ENCODE data around the gene SPATA31C1. TPM values are rescaled to one million over a fixed set of nuclear protein-coding genes. Genes with fewer than 3 reads are reported as not detected.
A peak's percentile ranks its signal among the peaks of the same experiment; 100 is the strongest.
"Not testable (repeated sequence)": the region's sequence is repeated elsewhere in the genome, so short reads cannot be mapped to it uniquely, and the experiment has no call there.

Gene SPATA31C1
- total RNA-seq, 1 experiment from 2014 or later = not detected

DNA sequence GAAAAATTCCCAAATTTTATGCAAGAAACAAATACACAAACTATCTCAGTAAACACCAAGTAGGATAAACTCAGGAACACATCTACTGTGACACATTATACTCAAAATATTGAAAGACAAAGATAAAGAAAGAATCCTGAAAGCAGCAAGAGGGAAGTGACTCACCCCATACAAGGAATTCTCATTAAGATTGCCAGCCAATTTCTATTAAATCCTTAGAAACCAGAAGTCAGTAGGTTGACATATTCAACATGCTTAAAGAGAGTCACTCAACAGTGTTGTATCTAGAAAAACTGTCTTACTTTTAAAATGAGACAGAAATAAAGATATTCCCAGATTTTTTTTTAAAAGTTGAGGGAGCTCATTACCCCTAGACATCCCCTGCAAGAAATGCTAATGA is 19.6 kb upstream of the SPATA31C1 start:
- Mint-ChIP-seq H3K9me3 (peaks cover 49% of the 10 kb centered on the region), H3K4me1 (no peaks in the 10 kb centered on the region), H3K36me3 (peaks cover 26% of the 10 kb centered on the region), H3K27me3 (ENCODE audit: low read depth) (peaks cover 5% of the 10 kb centered on the region), H3K27ac (no peak overlapping the region), H3K4me3 (no peak overlapping the region)
- ATAC-seq (no peak), DNase-seq (ENCODE audit: low spot score) (no peak)
- CTCF ChIA-PET = no interaction called here
- POLR2A ChIA-PET = no interaction called here
- TF ChIP-seq ZNF263 (CRISPR knock-in tag; IDR thresholded peaks at IDR 0.05; ENCODE audit: low read depth) (no peak), NR3C1 (CRISPR knock-in tag; conservative IDR thresholded peaks at IDR 0.05; ENCODE audit: low read depth) (no peak), MXD4 (CRISPR knock-in tag; IDR thresholded peaks at IDR 0.05; ENCODE audit: borderline replicate concordance) (no peak)
- TF ChIP-seq, protein P1, sequence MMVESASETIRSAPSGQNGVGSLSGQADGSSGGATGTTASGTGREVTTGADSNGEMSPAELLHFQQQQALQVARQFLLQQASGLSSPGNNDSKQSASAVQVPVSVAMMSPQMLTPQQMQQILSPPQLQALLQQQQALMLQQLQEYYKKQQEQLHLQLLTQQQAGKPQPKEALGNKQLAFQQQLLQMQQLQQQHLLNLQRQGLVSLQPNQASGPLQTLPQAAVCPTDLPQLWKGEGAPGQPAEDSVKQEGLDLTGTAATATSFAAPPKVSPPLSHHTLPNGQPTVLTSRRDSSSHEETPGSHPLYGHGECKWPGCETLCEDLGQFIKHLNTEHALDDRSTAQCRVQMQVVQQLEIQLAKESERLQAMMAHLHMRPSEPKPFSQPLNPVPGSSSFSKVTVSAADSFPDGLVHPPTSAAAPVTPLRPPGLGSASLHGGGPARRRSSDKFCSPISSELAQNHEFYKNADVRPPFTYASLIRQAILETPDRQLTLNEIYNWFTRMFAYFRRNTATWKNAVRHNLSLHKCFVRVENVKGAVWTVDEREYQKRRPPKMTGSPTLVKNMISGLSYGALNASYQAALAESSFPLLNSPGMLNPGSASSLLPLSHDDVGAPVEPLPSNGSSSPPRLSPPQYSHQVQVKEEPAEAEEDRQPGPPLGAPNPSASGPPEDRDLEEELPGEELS (CRISPR knock-in tag; IDR thresholded peaks at IDR 0.05) = no peak
- TF ChIP-seq, protein P2, sequence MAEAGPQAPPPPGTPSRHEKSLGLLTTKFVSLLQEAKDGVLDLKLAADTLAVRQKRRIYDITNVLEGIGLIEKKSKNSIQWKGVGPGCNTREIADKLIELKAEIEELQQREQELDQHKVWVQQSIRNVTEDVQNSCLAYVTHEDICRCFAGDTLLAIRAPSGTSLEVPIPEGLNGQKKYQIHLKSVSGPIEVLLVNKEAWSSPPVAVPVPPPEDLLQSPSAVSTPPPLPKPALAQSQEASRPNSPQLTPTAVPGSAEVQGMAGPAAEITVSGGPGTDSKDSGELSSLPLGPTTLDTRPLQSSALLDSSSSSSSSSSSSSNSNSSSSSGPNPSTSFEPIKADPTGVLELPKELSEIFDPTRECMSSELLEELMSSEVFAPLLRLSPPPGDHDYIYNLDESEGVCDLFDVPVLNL (CRISPR knock-in tag; IDR thresholded peaks at IDR 0.05; ENCODE audit: borderline replicate concordance, low read depth) = no peak
- TF ChIP-seq, protein P3, sequence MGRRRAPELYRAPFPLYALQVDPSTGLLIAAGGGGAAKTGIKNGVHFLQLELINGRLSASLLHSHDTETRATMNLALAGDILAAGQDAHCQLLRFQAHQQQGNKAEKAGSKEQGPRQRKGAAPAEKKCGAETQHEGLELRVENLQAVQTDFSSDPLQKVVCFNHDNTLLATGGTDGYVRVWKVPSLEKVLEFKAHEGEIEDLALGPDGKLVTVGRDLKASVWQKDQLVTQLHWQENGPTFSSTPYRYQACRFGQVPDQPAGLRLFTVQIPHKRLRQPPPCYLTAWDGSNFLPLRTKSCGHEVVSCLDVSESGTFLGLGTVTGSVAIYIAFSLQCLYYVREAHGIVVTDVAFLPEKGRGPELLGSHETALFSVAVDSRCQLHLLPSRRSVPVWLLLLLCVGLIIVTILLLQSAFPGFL (CRISPR knock-in tag; IDR thresholded peaks at IDR 0.05; ENCODE audit: borderline replicate concordance) = no peak

DNA sequence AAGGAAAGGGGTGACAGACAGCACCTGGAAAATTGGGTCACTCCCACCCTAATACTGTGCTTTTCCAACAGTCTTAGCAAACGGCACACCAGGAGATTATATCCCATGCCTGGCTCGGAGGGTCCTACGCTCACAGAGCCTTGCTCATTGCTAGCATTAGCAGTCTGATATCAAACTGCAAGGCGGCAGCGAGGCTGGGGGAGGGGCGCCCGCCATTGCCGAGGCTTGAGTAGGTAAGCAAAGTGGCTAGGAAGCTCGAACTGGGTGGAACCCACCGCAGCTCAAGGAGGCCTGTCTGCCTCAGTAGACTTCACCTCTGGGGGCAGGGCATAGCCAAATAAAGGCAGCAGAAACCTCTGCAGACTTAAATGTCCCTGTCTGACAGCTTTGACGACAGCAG is 15.4 kb upstream of the SPATA31C1 start:
- ATAC-seq; H3K27ac Mint-ChIP-seq; H3K4me3 Mint-ChIP-seq; DNase-seq (ENCODE audit: low spot score); POLR2A ChIA-PET; H3K4me1 Mint-ChIP-seq; CTCF ChIA-PET: not testable (repeated sequence)
- H3K27me3 Mint-ChIP-seq (ENCODE audit: low read depth) = peaks cover 15% of the 10 kb centered on the region
- H3K9me3 Mint-ChIP-seq = peaks cover 64% of the 10 kb centered on the region
- peaks cover 38% of the 10 kb centered on the region for H3K36me3 Mint-ChIP-seq

DNA sequence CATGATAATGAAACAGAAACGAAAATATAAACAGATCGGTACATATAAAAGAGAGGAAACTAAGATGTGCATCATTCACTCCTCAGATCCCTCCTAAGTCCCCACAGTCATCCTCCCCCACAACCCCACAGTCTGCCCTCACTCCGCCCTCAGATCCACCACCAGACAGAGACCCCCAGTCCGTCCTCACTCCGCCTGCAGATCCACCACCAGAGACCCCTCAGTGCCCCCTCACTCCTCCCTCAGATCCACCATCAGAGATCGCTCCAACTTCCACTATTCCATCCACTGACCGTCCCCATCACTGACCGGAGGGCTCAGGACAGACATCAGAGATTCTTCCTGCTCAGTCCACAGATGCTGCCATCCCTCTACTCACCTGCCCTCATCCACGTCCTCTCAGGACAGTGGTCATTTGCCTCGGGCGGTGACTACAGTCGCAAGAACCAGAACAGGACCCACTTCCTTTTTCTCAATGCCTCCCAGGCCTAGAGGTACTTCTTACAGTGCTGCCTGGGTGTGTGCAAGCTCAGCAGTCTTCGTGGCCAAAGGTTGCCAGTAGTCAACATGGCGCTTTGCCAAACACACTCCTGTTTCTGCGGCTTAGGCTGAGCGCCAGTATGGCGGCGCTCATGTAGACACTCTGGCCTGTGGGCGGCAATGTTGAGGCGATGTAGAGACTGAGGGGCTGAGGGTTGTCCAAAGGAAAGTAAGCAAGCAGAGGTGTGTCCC is 8.3 kb upstream of the SPATA31C1 start:
- no peak for TF ChIP-seq SP1 (CRISPR knock-in tag; conservative IDR thresholded peaks at IDR 0.05)
- TF ChIP-seq, protein P4, sequence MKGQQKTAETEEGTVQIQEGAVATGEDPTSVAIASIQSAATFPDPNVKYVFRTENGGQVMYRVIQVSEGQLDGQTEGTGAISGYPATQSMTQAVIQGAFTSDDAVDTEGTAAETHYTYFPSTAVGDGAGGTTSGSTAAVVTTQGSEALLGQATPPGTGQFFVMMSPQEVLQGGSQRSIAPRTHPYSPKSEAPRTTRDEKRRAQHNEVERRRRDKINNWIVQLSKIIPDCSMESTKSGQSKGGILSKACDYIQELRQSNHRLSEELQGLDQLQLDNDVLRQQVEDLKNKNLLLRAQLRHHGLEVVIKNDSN (CRISPR knock-in tag; IDR thresholded peaks at IDR 0.05) = no peak
- TF ChIP-seq, protein P5, sequence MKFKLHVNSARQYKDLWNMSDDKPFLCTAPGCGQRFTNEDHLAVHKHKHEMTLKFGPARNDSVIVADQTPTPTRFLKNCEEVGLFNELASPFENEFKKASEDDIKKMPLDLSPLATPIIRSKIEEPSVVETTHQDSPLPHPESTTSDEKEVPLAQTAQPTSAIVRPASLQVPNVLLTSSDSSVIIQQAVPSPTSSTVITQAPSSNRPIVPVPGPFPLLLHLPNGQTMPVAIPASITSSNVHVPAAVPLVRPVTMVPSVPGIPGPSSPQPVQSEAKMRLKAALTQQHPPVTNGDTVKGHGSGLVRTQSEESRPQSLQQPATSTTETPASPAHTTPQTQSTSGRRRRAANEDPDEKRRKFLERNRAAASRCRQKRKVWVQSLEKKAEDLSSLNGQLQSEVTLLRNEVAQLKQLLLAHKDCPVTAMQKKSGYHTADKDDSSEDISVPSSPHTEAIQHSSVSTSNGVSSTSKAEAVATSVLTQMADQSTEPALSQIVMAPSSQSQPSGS (CRISPR knock-in tag; IDR thresholded peaks at IDR 0.05; ENCODE audit: borderline replicate concordance, low read depth) = no peak
- no peak for TF ChIP-seq RELA (CRISPR knock-in tag; IDR thresholded peaks at IDR 0.05; ENCODE audit: borderline replicate concordance)
- TF ChIP-seq, protein P1 (CRISPR knock-in tag; IDR thresholded peaks at IDR 0.05) = no peak
- no peak for TF ChIP-seq CBFB (CRISPR knock-in tag; IDR thresholded peaks at IDR 0.05; ENCODE audit: low read depth)
- TF ChIP-seq, protein P6, sequence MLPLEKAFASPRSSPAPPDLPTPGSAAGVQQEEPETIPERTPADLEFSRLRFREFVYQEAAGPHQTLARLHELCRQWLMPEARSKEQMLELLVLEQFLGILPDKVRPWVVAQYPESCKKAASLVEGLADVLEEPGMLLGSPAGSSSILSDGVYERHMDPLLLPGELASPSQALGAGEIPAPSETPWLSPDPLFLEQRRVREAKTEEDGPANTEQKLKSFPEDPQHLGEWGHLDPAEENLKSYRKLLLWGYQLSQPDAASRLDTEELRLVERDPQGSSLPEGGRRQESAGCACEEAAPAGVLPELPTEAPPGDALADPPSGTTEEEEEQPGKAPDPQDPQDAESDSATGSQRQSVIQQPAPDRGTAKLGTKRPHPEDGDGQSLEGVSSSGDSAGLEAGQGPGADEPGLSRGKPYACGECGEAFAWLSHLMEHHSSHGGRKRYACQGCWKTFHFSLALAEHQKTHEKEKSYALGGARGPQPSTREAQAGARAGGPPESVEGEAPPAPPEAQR (CRISPR knock-in tag; IDR thresholded peaks at IDR 0.05) = no peak
- TF ChIP-seq, protein P7, sequence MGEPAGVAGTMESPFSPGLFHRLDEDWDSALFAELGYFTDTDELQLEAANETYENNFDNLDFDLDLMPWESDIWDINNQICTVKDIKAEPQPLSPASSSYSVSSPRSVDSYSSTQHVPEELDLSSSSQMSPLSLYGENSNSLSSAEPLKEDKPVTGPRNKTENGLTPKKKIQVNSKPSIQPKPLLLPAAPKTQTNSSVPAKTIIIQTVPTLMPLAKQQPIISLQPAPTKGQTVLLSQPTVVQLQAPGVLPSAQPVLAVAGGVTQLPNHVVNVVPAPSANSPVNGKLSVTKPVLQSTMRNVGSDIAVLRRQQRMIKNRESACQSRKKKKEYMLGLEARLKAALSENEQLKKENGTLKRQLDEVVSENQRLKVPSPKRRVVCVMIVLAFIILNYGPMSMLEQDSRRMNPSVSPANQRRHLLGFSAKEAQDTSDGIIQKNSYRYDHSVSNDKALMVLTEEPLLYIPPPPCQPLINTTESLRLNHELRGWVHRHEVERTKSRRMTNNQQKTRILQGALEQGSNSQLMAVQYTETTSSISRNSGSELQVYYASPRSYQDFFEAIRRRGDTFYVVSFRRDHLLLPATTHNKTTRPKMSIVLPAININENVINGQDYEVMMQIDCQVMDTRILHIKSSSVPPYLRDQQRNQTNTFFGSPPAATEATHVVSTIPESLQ (CRISPR knock-in tag; IDR thresholded peaks at IDR 0.05) = no peak
- Mint-ChIP-seq H3K4me3 (no peak overlapping the region), H3K9me3 (peaks cover 14% of the 10 kb centered on the region), H3K27ac (no peak overlapping the region), H3K36me3 (0 out of 2 replicates have a peak, but pooled peaks cover 2% of the 10 kb centered on the region), H3K27me3 (ENCODE audit: low read depth) (no peaks in the 10 kb centered on the region), H3K4me1 (peaks cover 12% of the 10 kb centered on the region)
- ChIA-PET CTCF (no interaction called here), POLR2A (no interaction called here)
- DNase-seq (ENCODE audit: low spot score) (no peak), ATAC-seq (peak; percentile 97)

All from WTC11 (cell line).